Stimulated activated CD4-positive, alpha-beta T cell treated with anti-CD3 and anti-CD28 coated beads, Interleukin-15, amount 100 ng/mL, for 24 hours (primary cell): ENCODE data around the gene PTPRK.

ENCODE experiments used
- DNase-seq: peaks from one replicate; pipeline ENCODE4 v3.0.0-alpha.2; 2020

PTPRK gene

GRCh38 chr6:128063850-128064539, 456.4 kb downstream of the PTPRK start:
- DNase-seq = no peak

GRCh38 chr6:128062882-128063603, 457.4 kb downstream of the PTPRK start:
- no peak for DNase-seq

- DNase-seq = no peak
Measured at GRCh38 chr6:128057946-128058345, 462.5 kb downstream of the PTPRK start.

- no peak for DNase-seq
Measured at GRCh38 chr6:128057541-128057940, 462.9 kb downstream of the PTPRK start.

- DNase-seq = no peak
Measured at GRCh38 chr6:128053109-128053508, 467.3 kb downstream of the PTPRK start.

GRCh38 chr6:128047989-128048388, 472.4 kb downstream of the PTPRK start:
- DNase-seq = no peak

- DNase-seq = no peak
Measured at GRCh38 chr6:128046033-128046432, 474.4 kb downstream of the PTPRK start.

GRCh38 chr6:128039543-128039942, 480.9 kb downstream of the PTPRK start:
- DNase-seq = no peak

GRCh38 chr6:128036808-128037570, 483.4 kb downstream of the PTPRK start:
- DNase-seq = no peak

- DNase-seq = no peak
Measured at GRCh38 chr6:128033156-128033555, 487.2 kb downstream of the PTPRK start.

GRCh38 chr6:128032042-128032441, 488.4 kb downstream of the PTPRK start:
- no peak for DNase-seq

GRCh38 chr6:128029826-128030225, 490.6 kb downstream of the PTPRK start:
- DNase-seq = no peak

GRCh38 chr6:128028183-128028582, 492.2 kb downstream of the PTPRK start:
- no peak for DNase-seq

- DNase-seq = no peak
Measured at GRCh38 chr6:128025478-128025877, 494.9 kb downstream of the PTPRK start.

- DNase-seq = no peak
Measured at GRCh38 chr6:128024969-128025368, 495.4 kb downstream of the PTPRK start.

GRCh38 chr6:128024046-128024445, 496.4 kb downstream of the PTPRK start:
- DNase-seq = no peak

- no peak for DNase-seq
Measured at GRCh38 chr6:128018821-128019220, 501.6 kb downstream of the PTPRK start.

GRCh38 chr6:128017288-128017687, 503.1 kb downstream of the PTPRK start:
- no peak for DNase-seq

- DNase-seq = no peak
Measured at GRCh38 chr6:128007658-128008057, 512.7 kb downstream of the PTPRK start.

GRCh38 chr6:128005009-128005408, 515.4 kb downstream of the PTPRK start:
- DNase-seq = no peak

- DNase-seq = no peak
Measured at GRCh38 chr6:128000363-128000762, 520.0 kb downstream of the PTPRK start.

- DNase-seq = no peak
Measured at GRCh38 chr6:127998985-127999384, 521.4 kb downstream of the PTPRK start.

GRCh38 chr6:127997496-127998164, 522.8 kb downstream of the PTPRK start:
- no peak for DNase-seq
